Ramos (cell line): Measurements from ENCODE around the gene SNX13.

Experiments used
- in situ Hi-C: fragments of 300-500 bp; cut with MboI; formaldehyde crosslinking; loops from one replicate; pipeline ENCODE4 v1.14.3; 2022; ENCODE audit warnings: low sequenced_read_pairs; ENCODE audit not compliant: unreplicated experiment

SNX13 gene

DNA sequence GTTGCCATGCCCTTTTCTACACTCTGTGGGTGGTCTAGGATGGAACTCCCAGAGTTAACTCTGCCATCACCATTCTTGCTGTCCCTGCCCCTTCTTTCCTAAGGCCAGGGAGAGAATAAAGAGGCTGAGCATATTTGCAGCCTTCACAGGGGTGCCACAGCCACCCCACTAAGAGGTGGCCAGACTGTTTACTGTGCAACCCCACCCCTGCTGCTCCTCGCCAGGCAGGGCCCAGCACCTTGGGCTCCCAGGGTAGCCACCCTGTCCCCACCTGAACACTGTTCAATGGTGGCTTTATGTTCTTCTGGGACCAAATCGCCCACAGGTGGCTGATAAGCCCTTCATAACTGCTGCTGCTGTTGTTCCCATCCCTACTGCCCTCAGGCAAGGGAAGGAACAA is 198.9 kb downstream of the SNX13 start:
- in situ Hi-C loops = no loop called here
